Stimulated activated naive CD8-positive, alpha-beta T cell treated with anti-CD3 and anti-CD28 coated beads, Interleukin-15, amount 100 ng/mL, for 72 hours (primary cell): Measurements from ENCODE around the gene SUZ12.
"Not testable (repeated sequence)": the region's sequence is repeated elsewhere in the genome, so short reads cannot be mapped to it uniquely, and the experiment has no call there.

Experiments
- ATAC-seq: fragments of 150-1000 bp; cut with Tn5 transposase; 2 replicates; pipeline ENCODE4 v1.10.0; 2021; ENCODE audit warnings: mild to moderate bottlenecking, moderate library complexity
- DNase-seq, 2 donors: peaks; one replicate each; pipeline ENCODE4 v3.0.0; 2021 to 2022
- H3K27ac Mint-ChIP-seq, 2 donors: one replicate each; pipeline ENCODE4 v1.8.0; 2022; ENCODE audit warnings: mild to moderate bottlenecking in 2 of 2, mixed read lengths in 2 of 2, moderate library complexity in 2 of 2
- H3K27me3 Mint-ChIP-seq: one replicate; pipeline ENCODE4 v1.8.0; 2022; ENCODE audit warnings: mixed read lengths
- H3K4me1 Mint-ChIP-seq: one replicate; pipeline ENCODE4 v1.8.0; 2022; ENCODE audit warnings: mild to moderate bottlenecking, mixed read lengths
- H3K4me3 Mint-ChIP-seq, 2 donors: one replicate each; pipeline ENCODE4 v1.8.0; 2022; ENCODE audit warnings: mild to moderate bottlenecking in 2 of 2, mixed read lengths in 2 of 2, moderate library complexity in 1 of 2
- H3K9me3 Mint-ChIP-seq, 2 donors: one replicate each; pipeline ENCODE4 v1.8.0; 2022; ENCODE audit warnings: mixed read lengths in 2 of 2

Gene SUZ12

GRCh38 chr17:32007463-32008298 is 70.9 kb downstream of the SUZ12 start:
- peak overlapping the region; percentile 67 to 97 for H3K27ac Mint-ChIP-seq
- H3K4me1 Mint-ChIP-seq, result peaks cover 46% of the 10 kb centered on the region
- no peaks in the 10 kb centered on the region for H3K9me3 Mint-ChIP-seq
- H3K27me3 Mint-ChIP-seq, result no peaks in the 10 kb centered on the region
- ATAC-seq (peak; percentile 68), DNase-seq (peak in 1 of 2 donors; percentile 53)
- peak overlapping the region; percentile 84 to 94 for H3K4me3 Mint-ChIP-seq

- H3K4me3 Mint-ChIP-seq, result peak overlapping the region; percentile 84 to 94
- ATAC-seq (no peak), DNase-seq (no peak)
- H3K27me3 Mint-ChIP-seq, result no peaks in the 10 kb centered on the region
- peaks cover 53% of the 10 kb centered on the region for H3K4me1 Mint-ChIP-seq
- H3K9me3 Mint-ChIP-seq, result no peaks in the 10 kb centered on the region
- no peak overlapping the region for H3K27ac Mint-ChIP-seq
Observed at GRCh38 chr17:32009262-32009542, 72.4 kb downstream of the SUZ12 start.

- Mint-ChIP-seq H3K27ac (peak overlapping the region in 1 of 2 donors; percentile 49), H3K27me3 (no peaks in the 10 kb centered on the region), H3K4me3 (peak overlapping the region; percentile 84 to 94), H3K9me3 (no peaks in the 10 kb centered on the region), H3K4me1 (peaks cover 55% of the 10 kb centered on the region)
- ATAC-seq (no peak), DNase-seq (no peak)
Observed at GRCh38 chr17:32010114-32010513, 73.3 kb downstream of the SUZ12 start.

GRCh38 chr17:32015245-32016013 is 78.6 kb downstream of the SUZ12 start:
- no peak overlapping the region for H3K27ac Mint-ChIP-seq
- no peak for ATAC-seq
- no peaks in the 10 kb centered on the region for H3K27me3 Mint-ChIP-seq

GRCh38 chr17:32016231-32016630 is 79.4 kb downstream of the SUZ12 start:
- Mint-ChIP-seq H3K27ac (peak overlapping the region in 1 of 2 donors; percentile 46), H3K27me3 (no peaks in the 10 kb centered on the region), H3K4me3 (peak overlapping the region; percentile 48 to 55)

More at GRCh38 chr17:32015245-32016013, 78.6 kb downstream of the SUZ12 start:
- Mint-ChIP-seq H3K4me1 (peaks cover 58% of the 10 kb centered on the region), H3K9me3 (no peaks in the 10 kb centered on the region), H3K4me3 (no peak overlapping the region)
- no peak for DNase-seq

GRCh38 chr17:32019228-32019627 is 82.4 kb downstream of the SUZ12 start:
- no peaks in the 10 kb centered on the region for H3K9me3 Mint-ChIP-seq
- no peak overlapping the region for H3K4me3 Mint-ChIP-seq
- H3K27me3 Mint-ChIP-seq, result no peaks in the 10 kb centered on the region
- H3K4me1 Mint-ChIP-seq, result peaks cover 31% of the 10 kb centered on the region
- DNase-seq, result no peak
- no peak for ATAC-seq
- H3K27ac Mint-ChIP-seq, result no peak overlapping the region

More at GRCh38 chr17:32016231-32016630, 79.4 kb downstream of the SUZ12 start:
- Mint-ChIP-seq H3K4me1 (peaks cover 50% of the 10 kb centered on the region), H3K9me3 (no peaks in the 10 kb centered on the region)
- DNase-seq, result no peak
- ATAC-seq, result no peak

- no peak overlapping the region for H3K4me3 Mint-ChIP-seq
- ATAC-seq (no peak), DNase-seq (no peak)
- H3K27ac Mint-ChIP-seq, result no peak overlapping the region
- no peaks in the 10 kb centered on the region for H3K9me3 Mint-ChIP-seq
- H3K27me3 Mint-ChIP-seq, result no peaks in the 10 kb centered on the region
- H3K4me1 Mint-ChIP-seq, result peaks cover 22% of the 10 kb centered on the region
Observed at GRCh38 chr17:32020943-32021614, 84.3 kb downstream of the SUZ12 start.

- Mint-ChIP-seq H3K27me3 (no peaks in the 10 kb centered on the region), H3K9me3 (no peaks in the 10 kb centered on the region), H3K27ac (no peak overlapping the region)
Observed at GRCh38 chr17:32021615-32021955, 84.8 kb downstream of the SUZ12 start.

GRCh38 chr17:32022554-32022953 is 85.7 kb downstream of the SUZ12 start:
- not testable (repeated sequence) for H3K27ac Mint-ChIP-seq, DNase-seq, H3K9me3 Mint-ChIP-seq, H3K27me3 Mint-ChIP-seq, H3K4me3 Mint-ChIP-seq, ATAC-seq, H3K4me1 Mint-ChIP-seq

More at GRCh38 chr17:32021615-32021955, 84.8 kb downstream of the SUZ12 start:
- DNase-seq, result no peak
- Mint-ChIP-seq H3K4me3 (no peak overlapping the region), H3K4me1 (peaks cover 17% of the 10 kb centered on the region)
- no peak for ATAC-seq

- not testable (repeated sequence) for H3K27ac Mint-ChIP-seq, H3K27me3 Mint-ChIP-seq, ATAC-seq, H3K4me3 Mint-ChIP-seq, DNase-seq, H3K4me1 Mint-ChIP-seq, H3K9me3 Mint-ChIP-seq
Observed at GRCh38 chr17:32027271-32027670, 90.5 kb downstream of the SUZ12 start.

- H3K4me1 Mint-ChIP-seq, result no peaks in the 10 kb centered on the region
- H3K27me3 Mint-ChIP-seq, result no peaks in the 10 kb centered on the region
- no peak overlapping the region for H3K27ac Mint-ChIP-seq
- no peak overlapping the region for H3K4me3 Mint-ChIP-seq
- H3K9me3 Mint-ChIP-seq, result no peaks in the 10 kb centered on the region
- no peak for DNase-seq
- no peak for ATAC-seq
Observed at GRCh38 chr17:32033223-32033622, 96.4 kb downstream of the SUZ12 start.

GRCh38 chr17:32033812-32034211 is 97.0 kb downstream of the SUZ12 start:
- H3K27me3 Mint-ChIP-seq, H3K4me1 Mint-ChIP-seq, H3K27ac Mint-ChIP-seq, H3K4me3 Mint-ChIP-seq, DNase-seq, H3K9me3 Mint-ChIP-seq, ATAC-seq: not testable (repeated sequence)

- not testable (repeated sequence) for DNase-seq, H3K4me1 Mint-ChIP-seq, H3K27me3 Mint-ChIP-seq, ATAC-seq, H3K4me3 Mint-ChIP-seq, H3K9me3 Mint-ChIP-seq, H3K27ac Mint-ChIP-seq
Observed at GRCh38 chr17:32040246-32040645, 103.4 kb downstream of the SUZ12 start.

- H3K4me3 Mint-ChIP-seq, DNase-seq, H3K9me3 Mint-ChIP-seq, H3K27me3 Mint-ChIP-seq, ATAC-seq, H3K27ac Mint-ChIP-seq, H3K4me1 Mint-ChIP-seq: not testable (repeated sequence)
Observed at GRCh38 chr17:32041306-32041875, 104.6 kb downstream of the SUZ12 start.

- not testable (repeated sequence) for ATAC-seq, DNase-seq, H3K9me3 Mint-ChIP-seq, H3K27ac Mint-ChIP-seq, H3K27me3 Mint-ChIP-seq, H3K4me1 Mint-ChIP-seq, H3K4me3 Mint-ChIP-seq
Observed at GRCh38 chr17:32042266-32042665, 105.5 kb downstream of the SUZ12 start.
